Stimulated activated CD8-positive, alpha-beta memory T cell treated with anti-CD3 and anti-CD28 coated beads, Interleukin-7, amount 100 ng/mL, for 48 hours (primary cell): ENCODE measurements around the gene EMX2.
"Not testable (repeated sequence)": the region's sequence is repeated elsewhere in the genome, so short reads cannot be mapped to it uniquely, and the experiment has no call there.

Experiments
- DNase-seq, 2 donors: peaks; one replicate each; pipeline ENCODE4 v3.0.0-alpha.2; 2020; ENCODE audit warnings: low read depth in 1 of 2; ENCODE audit errors: extremely low read depth in 1 of 2

Gene EMX2

GRCh38 chr10:117542706-117543224, at the start of gene EMX2:
Gene EMX2 (plus strand): TSS chr10:117542746. CDS start chr10:117543268, 522 bp downstream.
- DNase-seq: no peak

- no peak for DNase-seq
Observed at GRCh38 chr10:117496031-117496430, 46.5 kb upstream of the EMX2 start.

DNA sequence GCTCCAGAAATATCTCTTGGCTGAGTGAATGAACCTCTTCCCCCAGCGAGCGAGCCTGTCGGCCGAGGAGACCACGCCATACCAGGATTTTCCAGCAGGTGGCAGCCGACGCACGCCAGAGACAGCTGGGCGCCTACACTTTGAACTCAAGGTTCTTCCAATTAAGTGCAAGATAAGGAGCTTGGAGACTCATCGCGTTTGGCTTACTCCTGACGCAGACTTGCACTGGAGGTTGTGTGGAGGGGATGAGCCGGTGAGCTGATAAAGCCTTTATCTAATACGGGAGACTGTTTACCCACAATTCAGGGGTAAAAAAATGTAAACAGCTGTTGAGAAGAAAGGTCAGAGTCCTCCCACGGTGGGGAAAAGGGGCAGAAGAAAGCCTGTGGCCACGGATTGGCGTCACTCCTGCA, 45.9 kb upstream of the EMX2 start:
- peak; percentile 23 to 25 for DNase-seq

DNA sequence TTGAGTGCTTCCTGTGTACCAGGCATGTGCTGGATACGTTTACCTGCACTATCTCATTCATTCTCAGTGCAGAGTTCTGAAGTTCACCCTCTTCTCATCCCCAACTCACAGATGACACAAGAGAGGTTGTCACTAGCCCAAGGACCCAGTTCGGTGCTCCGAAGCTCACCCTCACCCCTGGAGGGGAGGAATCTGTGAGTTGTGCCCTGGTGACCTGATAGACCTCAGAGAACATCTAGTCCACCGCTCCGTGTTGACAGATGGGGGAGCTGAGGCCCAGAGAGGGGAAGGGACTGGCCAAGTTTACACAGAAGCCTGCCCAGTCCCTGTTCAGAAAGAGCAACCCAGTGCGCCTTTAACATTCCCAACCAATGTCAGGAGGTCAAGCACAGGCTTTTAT, 44.8 kb upstream of the EMX2 start:
- no peak for DNase-seq

GRCh38 chr10:117499248-117500105, 43.1 kb upstream of the EMX2 start:
- DNase-seq: no peak

- DNase-seq: no peak
Observed at GRCh38 chr10:117500456-117500855, 42.1 kb upstream of the EMX2 start.

DNA sequence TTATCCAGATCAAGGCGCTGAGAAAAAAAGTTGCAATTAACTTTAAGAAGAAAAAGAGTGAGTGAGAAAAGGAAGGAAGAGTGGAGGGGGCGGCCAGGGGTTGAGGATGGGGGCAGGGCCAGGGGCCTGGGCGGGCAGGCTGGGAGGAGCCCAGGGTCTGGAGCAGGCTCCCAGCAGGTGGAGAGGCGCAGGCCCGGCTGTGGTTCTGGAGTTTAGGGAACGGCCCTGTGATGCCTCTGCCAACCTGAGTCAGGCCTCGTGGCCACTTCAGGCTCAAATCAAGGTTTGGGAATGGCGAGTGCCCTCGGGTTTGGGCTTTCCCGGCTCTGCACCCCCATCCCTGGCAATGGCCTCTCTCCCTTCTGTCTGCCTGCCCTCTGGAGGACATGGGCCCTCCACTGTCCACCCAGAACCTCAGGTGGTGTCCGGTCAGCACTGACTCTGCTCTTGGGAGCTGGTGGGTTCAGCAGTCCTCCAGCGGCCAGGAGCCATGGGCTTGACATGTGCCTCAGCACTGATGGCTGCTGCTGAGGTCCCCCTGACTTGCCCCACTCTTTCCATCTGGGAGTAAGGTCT, 41.0 kb upstream of the EMX2 start:
- DNase-seq: no peak

DNA sequence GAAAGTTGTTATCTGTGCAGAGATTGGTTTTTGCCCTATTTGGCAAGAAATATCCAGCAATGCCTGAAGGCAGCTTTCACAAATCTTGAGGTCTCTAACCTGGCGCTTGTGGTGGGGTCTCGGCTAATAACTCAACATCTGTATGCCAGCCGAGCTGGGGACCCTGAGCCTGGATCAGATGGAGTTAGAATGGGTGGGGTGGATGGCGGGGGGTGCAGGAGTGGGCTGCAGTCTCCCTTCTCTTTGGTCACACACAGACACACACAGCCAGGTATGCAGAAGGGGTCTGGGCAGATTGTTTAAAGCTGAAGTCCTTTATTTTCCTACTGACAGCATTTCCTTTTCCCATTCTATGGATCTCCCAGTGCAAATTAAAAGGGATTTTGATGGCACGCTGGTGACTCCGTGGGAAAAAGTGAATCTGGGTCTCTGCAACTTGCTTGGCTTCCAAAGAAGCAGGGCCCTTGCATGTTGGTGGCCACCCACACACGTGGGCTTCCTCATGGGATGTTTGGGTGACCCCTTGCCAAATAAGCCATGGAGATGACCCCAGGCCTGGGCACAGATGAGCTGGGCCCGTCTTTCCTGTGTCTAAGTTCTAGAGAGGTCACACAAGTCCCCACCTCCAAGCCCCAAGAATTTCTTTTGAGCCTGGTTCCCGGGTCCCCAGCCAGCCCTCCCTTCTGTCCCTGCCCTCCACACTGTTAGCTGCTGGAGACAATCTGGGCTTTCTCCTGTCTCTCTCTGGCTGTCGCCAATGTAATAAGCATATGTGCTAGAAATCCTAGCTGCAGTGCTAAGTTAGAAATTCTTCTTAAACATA, 39.9 kb upstream of the EMX2 start:
- no peak for DNase-seq

DNA sequence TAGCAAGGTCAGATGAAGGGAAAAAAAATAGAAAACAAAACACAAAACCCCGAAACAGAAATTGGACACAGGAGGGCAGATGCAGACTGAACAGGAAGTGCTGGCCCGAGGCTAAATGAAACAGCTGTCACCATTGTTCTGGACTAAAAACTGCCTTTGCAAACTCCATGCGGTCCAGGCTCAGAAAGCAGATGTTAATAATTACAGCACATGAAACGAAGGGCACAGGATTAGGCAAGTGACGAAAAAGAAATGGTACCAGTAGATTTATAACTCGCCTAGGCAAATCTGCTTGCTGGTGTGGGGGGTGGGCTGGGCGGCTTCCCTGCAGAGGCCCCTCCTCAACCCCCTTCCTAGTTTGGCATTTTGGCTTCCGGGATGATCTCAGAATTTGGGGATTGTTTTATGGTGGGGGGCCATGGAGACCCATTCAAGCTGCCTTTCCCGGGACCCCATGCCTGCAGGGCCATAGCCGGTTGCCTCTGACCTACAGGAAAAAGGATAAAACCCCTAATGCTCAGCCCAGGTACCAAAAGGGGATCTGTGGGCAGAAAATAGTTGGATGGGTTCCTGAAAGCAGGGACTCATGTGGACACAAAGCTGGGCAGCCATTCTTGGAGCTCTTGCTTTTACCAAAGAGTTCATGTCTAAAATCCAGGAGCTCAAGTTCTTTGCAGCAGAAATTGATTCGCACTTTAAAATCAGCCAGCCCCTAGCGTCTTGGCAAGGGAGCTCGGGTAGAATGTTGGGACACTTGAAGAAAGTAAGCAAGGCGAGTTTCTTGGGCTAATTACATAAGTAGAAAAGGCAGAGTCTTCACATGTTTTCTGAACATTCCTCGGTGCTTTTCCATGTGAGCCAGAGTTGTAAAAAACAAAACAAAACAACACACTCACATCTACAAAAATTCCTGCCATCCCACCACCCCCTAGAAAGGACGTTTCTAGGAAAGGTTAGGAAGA, 39.0 kb upstream of the EMX2 start:
- no peak for DNase-seq

GRCh38 chr10:117504562-117504961, 38.0 kb upstream of the EMX2 start:
- no peak for DNase-seq

DNA sequence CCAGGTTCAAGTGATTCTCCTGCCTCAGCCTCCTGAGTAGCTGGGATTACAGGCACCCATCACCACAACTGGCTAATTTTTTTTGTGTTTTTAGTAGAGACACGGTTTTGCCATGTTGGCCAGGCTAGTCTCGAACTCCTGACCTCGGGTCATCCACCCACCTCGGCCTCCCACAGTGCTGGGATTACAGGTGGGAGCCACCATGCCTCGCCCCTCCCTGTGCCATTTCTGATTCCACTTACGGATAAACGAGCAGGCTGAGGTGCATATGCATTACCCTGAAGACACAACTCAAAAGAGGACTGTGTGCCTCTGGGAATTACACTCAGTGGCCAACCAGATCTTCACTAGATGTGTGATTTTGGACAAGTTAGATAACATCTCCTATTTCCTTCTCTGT, 35.5 kb upstream of the EMX2 start:
- not testable (repeated sequence) for DNase-seq

DNA sequence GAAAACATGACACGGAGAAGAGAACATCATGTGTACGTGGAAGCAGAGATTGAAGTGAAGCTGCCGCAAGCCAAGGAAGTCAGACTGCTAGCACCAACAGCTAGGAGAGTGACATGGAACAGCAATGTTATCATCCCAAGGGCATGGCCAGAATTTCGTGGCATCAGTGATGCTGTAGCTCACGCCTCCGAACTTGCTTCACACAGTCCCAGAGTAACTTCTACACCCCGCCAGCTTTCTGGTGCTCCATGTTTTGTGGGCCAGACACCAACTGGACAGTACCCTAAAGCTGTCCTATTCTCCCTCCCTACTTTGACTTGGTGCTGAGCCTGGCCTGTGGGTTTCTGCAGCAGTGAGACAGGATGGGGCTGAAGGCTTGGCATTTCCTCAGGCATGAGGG, 33.0 kb upstream of the EMX2 start:
- no peak for DNase-seq

DNA sequence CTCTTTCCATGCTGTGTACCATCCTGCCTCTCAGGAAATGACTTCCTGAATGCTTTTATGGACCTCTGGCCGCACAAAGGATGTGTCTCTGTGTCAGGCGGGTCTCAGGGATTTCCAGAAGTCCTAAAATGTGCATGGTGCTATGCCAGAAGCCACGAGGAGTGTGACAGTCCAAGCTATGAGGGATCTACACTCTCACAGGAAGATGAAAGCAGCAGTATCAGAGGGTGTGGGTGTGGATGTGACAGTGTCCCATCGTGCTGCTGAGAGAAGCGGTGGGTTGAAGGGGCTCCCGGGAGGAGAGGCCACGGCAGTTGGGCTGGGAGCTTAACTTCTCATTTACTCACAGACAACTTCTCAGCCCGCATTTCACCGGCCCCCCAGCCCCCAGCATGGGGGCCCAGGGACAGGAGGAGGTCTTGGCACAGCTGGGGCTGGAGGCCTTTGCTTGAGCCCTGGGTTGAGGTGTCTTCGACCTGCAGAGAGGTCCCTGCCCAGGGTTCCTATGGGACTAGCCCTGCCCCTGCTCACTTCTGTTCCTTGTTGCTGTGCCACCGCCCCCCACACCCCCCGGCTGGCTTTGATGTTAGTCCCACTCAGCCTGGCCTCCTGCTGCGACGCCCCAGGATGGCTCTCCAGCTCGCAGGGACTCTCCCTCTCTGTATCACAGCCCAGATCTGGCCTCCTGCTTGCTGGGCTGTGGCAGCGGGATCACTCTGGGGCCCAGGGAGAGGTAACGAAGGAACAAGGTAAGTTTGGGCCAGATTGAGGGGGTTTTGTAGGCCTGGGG, 30.8 kb upstream of the EMX2 start:
- DNase-seq: no peak

DNA sequence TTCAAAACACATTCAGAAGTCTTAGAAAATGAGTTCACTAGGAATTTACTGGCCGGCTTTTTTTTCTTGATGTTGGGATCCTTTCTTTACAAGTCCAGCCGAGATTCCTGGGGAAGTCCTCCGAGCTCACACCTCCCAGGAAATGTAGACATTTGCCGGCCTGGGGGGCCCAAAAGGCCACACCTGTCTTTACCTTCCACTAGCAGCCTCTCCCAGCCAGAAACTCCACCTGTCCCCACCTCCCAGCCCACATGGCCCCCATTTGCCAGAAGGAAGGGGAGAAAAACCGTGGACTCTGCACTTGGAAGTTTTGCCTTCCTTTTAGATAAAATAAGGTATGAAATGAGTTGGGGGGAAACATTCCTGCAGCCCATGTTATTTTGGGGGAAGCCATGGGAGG, 27.6 kb upstream of the EMX2 start:
- DNase-seq: no peak

GRCh38 chr10:117516681-117517080, 25.9 kb upstream of the EMX2 start:
- no peak for DNase-seq

GRCh38 chr10:117518246-117518645, 24.3 kb upstream of the EMX2 start:
- no peak for DNase-seq

DNA sequence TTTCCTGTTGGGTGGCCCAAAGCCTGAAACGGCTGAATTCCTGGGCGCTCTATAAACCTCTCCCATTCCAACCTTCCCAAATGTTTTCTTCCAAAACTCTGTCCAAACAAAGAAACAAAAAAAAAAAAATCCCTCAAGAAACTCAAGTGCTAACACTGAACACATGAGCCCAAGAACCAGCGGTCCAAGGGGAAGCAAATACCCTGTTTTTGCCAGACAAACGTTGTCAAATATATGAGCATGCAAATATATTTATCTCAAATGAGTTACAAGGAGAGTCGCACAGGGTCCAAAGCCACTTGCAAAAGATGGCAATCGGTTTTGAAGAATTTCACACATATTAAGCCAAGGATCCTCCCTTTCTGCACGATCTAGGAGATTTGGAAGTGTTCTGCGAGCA, 23.3 kb upstream of the EMX2 start:
- no peak for DNase-seq

DNA sequence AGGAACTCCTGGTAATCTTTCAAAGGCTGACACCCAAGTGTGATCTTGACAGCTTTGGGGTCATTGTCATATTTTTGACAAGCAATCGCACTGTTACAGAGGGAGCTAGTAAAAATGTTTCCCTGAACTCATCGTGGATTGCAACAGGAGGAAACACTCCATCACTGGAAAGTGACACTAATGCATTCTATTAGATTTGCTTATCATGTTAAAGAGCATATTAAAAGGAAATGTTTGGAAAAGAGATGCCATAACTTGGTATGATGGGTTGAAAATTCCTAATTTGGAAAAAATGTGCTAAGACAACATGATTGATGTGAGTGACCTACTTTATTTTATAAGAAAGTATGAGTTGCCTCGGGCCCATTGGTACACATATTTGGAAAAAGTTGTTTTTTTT, 22.7 kb upstream of the EMX2 start:
- no peak for DNase-seq

DNA sequence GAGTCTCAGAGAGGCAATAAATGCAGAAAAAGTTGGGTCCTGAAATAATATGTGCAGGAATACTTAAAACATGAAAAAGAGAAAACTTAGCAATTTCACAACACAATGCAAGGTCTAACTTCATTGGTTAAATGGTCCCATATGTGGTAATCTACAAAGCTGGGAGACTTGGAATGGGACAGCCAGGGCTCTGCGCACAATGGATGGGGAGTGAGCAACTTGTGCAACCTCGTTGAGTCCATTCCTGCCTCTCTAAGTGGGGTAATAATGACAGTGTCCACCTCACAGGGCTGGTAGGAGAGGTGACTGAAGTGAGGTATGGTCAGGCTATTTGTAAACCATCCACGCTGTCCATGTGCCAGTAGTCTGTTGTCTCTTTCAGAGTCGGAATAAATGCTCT, 11.8 kb upstream of the EMX2 start:
- no peak for DNase-seq
